ENCODE results near the gene RNF141.

Gene RNF141

DNA sequence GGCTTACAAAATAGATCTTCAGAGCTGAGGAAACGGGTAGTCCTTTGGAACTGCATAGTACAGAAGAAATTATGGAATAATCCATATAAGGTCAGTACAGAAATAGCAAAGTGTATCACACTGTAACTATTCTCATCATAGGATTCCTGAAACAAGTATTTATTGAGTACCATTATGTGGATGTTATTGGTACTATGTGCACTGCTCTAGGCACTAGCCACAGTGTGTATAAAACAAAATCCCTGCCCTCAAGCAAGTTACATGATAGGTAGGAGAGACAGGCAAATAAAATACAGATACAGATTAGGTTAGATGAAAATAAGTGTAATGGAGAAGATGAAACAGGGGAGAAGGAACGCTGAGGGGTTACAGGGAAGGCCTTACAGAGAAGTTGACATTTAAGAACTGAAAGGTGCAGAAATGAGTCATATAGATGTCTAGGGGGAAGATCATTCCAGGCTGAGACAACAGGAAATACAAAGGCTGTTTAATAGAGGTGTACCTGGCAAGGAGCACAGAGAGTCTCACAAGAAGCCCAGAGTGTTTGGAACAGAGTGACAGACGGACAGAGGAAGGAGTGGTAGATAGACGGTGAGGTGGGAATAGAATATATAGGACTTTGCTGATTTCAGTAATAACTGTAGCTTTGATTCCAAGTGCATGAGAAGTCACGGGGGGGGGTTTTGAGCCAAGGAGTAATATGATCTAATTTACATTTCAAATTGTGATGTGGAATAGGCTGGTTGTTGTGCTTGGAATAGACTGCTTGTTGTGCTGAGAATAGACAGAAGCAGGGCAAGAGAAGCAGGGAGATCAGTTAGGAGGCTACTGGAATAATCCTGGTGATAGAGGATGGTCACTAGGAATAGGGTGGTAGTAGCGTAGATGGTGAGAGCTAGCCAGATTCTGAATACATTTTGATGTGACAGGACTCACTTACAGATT lies 13.7 kb downstream of the RNF141 start:
- in situ Hi-C loops (cut with HindIII; ENCODE audit: low sequenced_read_pairs) = no loop called here

DNA sequence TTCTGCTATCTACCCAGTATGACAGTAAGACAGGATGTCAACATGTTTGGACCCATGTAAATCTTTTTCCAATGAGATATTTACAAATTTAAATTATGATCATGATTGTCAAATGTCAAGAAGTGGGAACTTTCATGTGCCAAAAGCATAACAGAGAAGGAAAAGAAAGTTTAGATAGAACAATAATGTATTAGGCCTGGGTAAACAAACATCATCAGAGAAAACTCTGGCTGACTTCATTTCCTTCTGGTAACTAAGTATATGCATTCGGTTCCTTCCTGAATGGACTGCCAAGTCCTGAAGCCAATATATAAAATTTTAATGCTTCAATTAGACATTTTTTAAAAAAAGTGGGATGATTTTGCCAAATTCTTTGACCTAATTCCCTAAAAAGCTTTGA lies 16.5 kb downstream of the RNF141 start:
- in situ Hi-C loops (cut with HindIII; ENCODE audit: low sequenced_read_pairs) = no loop called here

DNA sequence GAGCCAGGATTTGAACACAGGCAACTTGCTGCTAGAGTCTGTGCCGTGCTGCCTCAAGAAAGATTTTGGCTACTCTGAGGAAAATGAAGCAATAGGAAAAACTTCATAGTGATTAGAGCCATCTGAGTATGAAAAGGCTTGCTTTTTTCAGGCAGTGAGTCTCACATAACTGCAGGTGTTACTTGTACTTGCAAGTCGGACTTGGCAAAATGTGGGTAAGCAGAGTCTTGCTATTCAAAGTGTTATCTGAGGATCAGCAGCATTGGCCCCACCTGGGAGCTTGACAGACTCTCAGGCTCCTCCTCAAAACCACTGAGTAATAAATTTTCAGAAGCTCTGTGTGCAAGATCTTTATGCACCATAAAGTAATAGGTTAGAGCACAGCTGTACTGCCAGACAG lies 18.1 kb downstream of the RNF141 start:
- in situ Hi-C loops (cut with HindIII; ENCODE audit: low sequenced_read_pairs) = no loop called here

DNA sequence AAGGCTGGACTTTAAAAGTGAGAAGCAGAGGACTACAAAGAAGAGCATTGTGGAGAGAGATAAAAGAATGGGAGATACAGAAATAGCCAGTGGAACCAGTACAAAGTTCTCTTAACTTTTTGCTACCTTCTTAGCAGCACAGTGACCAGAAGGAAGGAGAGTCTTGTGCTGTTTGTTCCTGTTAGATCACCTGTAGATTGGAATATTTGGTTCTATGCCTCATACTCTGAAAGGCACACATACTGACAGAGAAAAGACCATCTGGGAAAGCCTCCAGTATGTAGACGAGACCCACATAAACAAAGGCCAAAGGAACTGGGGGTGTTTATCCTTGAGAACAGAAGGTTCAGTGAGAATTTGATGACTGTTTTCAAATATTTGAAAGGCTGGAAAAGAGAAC lies 18.7 kb downstream of the RNF141 start:
- in situ Hi-C loops (cut with HindIII; ENCODE audit: low sequenced_read_pairs) = no loop called here

DNA sequence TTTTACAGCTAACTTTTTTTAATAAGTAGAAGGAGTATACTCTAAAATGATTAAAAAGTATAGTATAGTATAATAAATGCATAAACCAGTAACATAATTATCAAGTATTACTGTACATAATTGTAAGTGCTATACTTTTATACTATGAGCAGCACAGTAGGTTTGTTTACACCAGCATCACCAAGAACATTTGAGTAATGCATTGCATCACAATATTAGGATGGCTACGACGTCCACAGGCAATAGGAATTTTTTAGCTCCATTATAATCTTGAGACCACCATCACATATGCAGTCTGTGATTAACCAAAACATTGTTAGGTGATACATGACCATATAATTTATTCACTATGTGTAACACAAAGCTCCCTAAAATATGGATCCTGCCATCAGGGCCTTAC lies 20.4 kb downstream of the RNF141 start:
- in situ Hi-C loops (cut with HindIII; ENCODE audit: low sequenced_read_pairs) = no loop called here

DNA sequence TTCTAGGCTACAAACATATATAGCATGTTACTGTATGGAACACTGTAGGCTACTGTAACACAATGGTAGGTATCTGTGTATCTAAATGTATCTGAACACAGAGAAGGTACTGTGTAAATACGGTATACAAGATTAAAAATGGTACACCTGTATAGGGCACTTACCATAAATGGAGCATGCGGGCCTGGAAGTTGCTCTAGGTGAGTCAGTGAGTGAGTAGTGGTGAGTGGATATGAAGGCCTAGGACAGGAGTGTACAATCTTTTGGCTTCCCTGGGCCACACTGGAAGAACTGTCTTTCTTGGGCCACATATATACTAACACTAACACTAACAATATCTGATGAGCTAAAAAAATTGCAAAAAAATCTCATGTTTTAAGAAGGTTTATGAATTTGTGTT lies 21.4 kb downstream of the RNF141 start:
- in situ Hi-C loops (cut with HindIII; ENCODE audit: low sequenced_read_pairs) = no loop called here

DNA sequence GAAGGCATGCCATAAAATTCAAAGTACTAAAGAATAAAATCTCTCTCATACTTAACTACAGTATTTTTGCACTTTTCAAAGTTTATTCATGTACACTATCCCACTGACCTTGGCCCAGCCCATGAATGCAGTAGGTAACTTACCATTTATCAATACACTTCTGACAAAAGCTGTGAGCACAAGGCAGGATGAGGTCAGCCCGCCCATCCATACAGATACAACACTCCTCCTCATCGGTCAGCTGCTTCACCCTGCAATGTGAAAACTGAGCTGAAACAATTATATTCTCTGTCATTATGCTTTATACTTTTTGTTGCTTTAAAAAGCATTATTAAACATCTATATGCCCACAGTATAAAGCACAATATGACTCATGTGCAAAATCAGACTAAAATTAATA lies 22.1 kb downstream of the RNF141 start:
- in situ Hi-C loops (cut with HindIII; ENCODE audit: low sequenced_read_pairs) = no loop called here

DNA sequence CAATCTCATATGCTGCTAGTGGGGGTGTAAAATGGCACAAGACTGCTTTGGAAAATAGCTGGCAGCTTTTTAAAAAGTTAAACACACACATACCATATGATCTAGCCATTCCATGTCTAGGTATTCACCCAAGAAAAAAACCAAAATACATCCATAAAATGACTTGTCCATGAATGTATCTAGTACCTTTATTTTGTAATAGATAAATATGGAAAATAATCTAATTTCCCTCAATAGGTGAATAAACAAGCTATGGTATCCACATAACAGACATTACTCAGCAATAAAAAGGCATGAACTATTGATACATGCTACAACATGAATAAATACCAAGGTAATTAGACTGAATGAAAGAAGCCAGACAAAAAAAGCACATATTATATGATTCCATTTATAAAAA lies 22.9 kb downstream of the RNF141 start:
- in situ Hi-C loops (cut with HindIII; ENCODE audit: low sequenced_read_pairs) = no loop called here

DNA sequence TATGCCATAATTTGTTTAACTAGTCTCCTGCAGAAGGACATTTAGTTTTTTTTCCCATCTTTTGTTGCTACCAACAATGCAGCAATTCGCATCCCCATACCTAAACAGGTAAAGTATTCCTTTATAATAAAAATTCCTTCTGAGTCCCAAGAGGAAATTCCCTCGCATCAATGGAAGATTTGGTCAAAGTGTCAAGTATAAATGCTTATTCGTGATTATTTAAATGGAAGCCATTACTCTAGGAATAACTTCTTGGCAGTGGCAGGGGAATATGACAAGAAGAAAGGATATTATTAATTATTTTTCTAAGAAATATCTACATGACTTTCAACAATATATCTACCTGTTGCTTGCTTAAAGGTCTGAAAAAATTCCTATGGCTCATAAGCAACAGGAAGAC lies 25.6 kb downstream of the RNF141 start:
- in situ Hi-C loops (cut with HindIII; ENCODE audit: low sequenced_read_pairs) = no loop called here

DNA sequence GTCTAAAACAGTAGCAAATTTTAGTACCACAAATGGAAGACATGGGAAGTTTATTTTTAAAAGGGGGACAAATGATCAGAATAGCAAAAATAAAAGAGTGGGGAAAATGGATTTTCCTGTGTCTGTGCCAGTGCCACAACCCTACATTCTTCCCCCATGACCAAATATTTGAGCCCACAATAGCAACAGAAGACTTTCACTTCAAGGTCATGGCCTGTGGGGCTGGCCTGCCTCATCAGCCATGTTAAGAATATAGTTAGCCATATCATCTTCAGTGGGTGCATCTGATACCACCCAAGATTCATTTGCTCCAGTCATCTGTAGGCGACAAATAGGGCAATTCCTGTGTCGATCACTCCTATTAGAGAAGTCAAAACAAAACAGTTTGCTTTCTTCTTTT lies 26.3 kb downstream of the RNF141 start:
- in situ Hi-C loops (cut with HindIII; ENCODE audit: low sequenced_read_pairs) = no loop called here

DNA sequence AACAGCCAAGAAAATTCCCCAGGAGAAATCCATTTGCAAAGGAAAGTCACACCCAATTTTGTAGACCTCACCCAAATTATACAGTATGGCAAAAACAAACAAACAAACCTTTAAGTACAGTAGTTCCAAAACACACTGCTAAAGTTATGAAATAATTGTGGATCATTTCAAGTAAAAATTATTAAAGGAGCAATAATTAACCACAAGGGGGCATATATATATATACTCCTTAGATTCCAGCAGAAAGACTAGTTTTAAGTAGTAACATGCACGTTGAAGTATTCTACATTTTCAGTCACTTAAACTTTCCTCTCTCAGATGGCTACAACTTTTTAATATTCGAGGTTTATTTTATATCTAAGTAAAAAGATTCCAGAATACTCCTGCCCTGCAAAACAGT lies 26.8 kb downstream of the RNF141 start:
- in situ Hi-C loops (cut with HindIII; ENCODE audit: low sequenced_read_pairs) = no loop called here

DNA sequence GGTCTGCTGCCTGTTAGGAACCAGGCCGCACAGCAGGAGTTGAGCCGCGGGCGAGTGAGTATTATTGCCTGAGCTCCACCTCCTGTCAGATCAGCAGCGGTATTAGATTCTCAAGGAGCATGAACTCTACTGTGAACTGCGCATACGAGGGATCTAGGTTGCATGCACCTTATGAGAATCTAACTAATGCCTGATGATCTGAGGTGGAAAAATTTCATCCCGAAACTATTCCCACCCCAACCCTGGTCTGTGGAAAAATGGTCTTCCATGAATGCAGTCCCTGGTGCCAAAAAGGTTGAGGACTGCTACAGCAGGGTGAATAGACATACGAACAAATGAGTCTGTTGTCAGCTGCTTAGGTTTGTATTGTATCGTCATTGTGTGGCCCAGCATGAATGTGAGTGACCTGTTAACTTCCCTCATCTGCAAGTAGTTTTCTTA lies 29.8 kb downstream of the RNF141 start:
- in situ Hi-C loops (cut with HindIII; ENCODE audit: low sequenced_read_pairs) = no loop called here

DNA sequence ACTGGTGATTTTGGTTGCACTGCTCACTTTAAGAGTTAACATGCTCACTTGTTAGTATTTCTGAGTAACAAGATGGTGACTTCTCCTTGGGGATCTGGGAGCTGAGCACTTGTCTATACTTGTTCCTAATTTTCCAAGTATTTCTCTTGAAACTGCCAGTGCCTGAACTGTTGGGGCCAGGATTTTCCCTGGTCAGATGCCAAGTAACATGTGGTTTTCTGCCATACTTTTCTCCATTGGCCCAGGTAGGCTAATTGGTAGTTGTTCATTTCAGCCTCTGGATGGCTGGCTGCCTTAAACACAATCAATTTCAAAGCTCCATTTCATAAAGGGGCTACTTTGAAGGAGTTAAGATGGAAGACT lies 35.0 kb downstream of the RNF141 start:
- in situ Hi-C loops (cut with HindIII; ENCODE audit: low sequenced_read_pairs) = no loop called here

DNA sequence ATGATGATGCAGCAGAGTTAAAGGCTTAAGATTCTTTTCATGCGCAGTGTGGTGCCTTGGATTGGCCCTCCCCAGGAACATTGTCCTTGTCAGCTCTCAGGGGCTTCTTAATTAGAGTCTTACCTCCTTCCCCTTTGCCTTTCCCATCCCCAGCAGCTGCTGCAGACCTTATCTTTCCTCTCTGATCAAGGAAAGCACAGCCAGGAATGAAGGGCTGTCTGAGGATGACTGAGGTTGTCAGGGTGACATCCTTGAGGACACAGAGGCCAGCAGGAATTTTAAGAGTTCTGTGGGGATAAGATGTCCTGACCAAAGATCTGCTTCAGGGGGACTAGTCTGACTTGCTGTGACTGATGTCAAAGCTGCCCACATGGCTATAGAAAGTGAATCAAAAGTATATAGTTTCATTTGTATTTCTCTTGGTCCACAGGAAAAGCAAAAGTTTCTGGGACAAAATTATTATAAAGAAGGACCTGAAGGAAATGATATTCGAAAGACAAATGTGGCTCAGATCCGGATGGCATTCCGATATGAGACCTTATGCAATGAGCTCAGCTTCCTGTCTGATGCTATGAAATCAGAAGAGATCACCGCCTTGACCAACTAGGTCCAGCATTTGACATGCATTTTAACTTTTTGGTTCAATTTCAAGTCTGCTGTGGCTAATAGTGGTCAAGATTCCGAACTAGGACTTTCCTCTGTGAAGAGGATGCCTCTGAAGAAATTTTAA lies 35.5 kb downstream of the RNF141 start:
- in situ Hi-C loops (cut with HindIII; ENCODE audit: low sequenced_read_pairs) = no loop called here

DNA sequence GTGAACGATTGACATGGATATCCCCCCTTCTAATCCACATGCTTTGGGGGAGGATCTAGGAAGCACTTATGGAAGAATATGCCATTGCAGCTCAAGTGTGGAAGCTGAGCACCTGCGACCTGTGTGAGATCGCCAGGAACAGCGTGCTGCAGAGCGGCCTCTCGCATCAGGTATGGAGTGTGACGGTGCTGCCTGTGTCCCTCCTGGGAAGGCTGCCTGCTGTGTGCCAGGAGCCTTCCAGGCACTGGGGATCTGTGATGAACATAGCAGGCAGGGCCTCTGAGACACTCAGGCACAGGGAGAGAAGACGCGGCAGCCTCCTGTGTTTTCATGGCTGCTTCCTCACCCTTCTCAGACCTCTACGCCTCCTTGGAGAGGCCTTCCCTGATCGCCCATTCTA lies 36.5 kb downstream of the RNF141 start:
- in situ Hi-C loops (cut with HindIII; ENCODE audit: low sequenced_read_pairs) = no loop called here

DNA sequence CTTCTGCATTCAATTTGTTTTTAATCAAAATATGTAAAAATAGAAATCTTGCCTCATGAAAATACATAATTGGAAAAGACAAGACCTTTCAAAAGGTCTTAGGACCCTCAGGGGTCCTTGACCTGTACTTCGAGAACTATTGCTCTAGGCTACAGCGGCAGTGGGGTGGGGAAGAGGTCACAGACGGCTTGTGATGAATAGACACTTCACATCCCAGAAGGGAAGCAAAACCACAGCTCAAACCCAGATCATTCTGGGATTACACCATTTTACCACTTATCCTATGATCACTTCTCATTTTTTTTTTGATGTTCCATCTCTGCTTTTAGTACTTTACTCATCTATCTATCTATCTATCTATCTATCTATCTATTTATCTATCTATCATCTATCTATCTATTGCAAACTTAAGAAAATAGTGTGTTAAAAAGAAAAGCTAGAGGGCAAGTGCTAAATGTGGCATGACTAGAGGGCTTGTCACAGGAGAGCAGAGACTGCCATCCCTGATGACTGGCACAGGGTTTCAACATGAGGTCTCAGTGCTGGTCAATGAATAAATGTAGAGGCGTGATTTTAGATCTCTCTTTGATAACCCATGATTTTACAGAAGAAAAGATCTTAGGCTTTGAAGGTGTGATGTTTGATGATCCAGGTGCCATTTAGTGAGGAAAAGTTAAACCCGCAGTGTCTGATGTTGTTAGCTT lies 37.1 kb downstream of the RNF141 start:
- in situ Hi-C loops (cut with HindIII; ENCODE audit: low sequenced_read_pairs) = no loop called here

DNA sequence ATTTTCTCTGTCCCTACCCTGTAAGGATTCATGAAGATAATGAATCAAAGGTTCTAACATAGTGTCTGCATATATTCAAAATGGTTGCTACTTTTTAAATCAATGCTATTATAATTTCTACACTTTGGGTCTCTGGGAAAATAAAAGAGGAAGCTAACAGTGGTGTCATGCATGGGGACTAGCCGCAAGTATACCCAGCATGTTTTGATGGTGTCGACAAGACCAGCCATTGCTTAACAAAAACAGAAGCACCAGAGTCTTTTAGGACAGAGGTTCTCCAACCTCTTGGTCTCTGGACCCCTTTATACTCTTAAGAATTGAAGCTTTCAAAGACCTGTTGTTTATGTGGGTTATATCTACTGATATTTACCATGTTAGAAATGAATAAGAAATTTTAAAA lies 37.8 kb downstream of the RNF141 start:
- in situ Hi-C loops (cut with HindIII; ENCODE audit: low sequenced_read_pairs) = no loop called here

DNA sequence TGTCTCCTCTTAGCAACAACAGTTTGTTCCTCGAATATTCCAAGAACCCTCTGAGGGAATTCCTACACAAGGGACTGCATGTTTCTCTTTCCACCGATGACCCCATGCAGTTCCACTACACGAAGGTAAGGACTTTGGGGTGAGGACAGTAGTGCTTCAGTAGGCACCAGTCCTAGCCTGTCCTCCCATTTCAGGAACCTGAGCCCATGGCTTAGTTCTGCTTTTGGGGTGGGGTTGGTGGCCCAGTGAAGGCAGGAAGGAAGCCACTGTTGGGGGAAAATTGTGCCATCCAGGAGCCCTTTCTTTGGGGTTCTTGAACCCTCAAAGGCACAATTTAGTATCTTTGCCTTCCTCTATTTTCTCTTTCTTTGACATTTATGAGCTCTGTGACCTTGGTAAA lies 38.2 kb downstream of the RNF141 start:
- in situ Hi-C loops (cut with HindIII; ENCODE audit: low sequenced_read_pairs) = no loop called here

DNA sequence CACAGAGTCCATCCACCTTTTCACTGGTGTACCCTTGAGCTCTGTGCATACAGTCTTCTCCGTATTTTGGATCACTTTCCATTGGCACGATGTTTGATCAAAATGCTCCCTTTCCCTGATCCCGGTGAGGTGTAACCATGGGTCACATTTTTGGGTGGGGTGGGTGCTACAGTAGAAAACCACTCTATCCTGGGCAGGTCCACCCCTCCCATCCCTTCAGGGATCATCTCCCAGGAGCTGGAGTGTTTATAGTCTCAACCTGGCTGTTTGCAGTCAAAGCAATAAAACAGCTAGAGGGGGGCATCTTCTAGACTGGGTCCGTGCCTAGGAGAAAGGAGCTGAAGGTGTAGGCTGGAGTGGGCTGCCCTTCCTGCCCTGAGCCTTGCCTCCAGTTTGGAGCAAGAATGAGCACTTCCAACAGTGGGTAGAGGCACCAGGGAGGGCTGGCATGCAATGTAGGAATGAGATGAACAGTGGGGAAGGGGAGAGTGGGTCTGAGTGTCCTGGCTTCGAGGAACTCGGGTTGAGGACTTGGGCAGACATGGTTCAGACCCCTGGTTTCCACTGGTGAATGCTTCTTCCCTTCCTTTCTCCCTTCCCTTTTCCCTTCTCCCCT lies 38.8 kb downstream of the RNF141 start:
- in situ Hi-C loops (cut with HindIII; ENCODE audit: low sequenced_read_pairs) = no loop called here

DNA sequence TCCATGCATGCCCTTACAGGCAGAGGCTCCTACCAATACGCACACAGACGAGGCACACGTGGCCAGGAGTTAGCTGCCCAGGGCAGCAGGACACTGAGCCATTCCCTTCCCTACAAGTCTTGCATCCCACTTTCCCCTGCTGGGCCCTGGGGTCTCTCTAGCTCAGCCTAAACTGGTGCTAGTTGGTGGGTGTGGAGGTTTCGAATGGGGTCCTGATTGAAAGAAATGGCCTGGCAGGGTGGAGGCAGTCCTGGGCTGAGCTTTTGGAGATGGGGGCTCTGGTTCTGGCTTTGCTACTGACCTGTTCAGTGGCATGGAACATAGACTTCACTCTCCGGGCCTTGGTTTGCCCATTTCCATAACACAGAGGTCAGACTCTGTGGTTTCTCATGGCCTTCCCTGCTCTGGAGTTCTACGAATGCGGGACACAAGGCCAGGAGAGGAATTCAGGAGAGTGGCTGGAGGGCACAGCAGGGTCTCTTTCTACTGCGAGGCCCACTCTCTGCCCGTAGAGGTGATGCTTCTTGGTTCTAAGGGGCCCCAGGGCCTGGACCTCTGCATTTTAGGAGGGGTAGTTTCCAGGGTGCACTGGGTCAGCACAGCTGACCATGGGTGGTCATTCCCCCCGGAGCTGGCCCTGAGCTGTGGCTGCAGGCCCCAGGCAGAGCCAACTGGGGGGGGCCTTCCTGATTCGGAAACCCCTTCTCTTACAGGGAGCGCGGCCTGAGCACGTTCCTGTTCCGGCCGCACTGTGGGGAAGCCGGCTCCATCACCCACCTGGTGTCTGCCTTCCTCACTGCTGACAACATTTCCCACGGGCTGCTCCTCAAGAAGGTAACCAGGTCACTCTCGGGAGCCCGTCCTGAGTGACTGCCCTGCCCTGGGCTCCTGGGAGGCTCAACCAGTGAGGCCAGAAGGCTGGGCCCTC lies 40.0 kb downstream of the RNF141 start:
- in situ Hi-C loops (cut with HindIII; ENCODE audit: low sequenced_read_pairs) = no loop called here
